HFF-Myc (cell line): ENCODE data around the gene KRTAP2-4.
"Not testable (repeated sequence)": the region's sequence is repeated elsewhere in the genome, so short reads cannot be mapped to it uniquely, and the experiment has no call there.

Source experiments
- DNase-seq: peaks from one replicate; pipeline ENCODE4 v3.0.0-alpha.2; 2011; ENCODE audit warnings: low read depth; ENCODE audit errors: extremely low read depth
- H3K4me3 ChIP-seq: replicated peaks from 2 replicates; pipeline ENCODE4 v1.5.1; 2011; ENCODE audit warnings: low read depth, mild to moderate bottlenecking, control low read depth, low read length
- CTCF ChIP-seq: IDR thresholded peaks from 2 replicates; pipeline ENCODE4 v1.5.1; 2012; ENCODE audit warnings: mild to moderate bottlenecking, low read depth, low read length, control low read depth; ENCODE audit errors: missing control alignments

Gene KRTAP2-4

GRCh38 chr17:41082626-41083025, 16.9 kb upstream of the KRTAP2-4 start:
- H3K4me3 ChIP-seq: no peak overlapping the region
- DNase-seq: no peak
- TF ChIP-seq CTCF: no peak

- DNase-seq: no peak
- TF ChIP-seq CTCF: no peak
Observed at GRCh38 chr17:41076788-41077187, 11.1 kb upstream of the KRTAP2-4 start.

GRCh38 chr17:41073676-41074075, 8.0 kb upstream of the KRTAP2-4 start:
- DNase-seq: no peak
- TF ChIP-seq CTCF: no peak
- H3K4me3 ChIP-seq: no peak overlapping the region

More at GRCh38 chr17:41076788-41077187, 11.1 kb upstream of the KRTAP2-4 start:
- H3K4me3 ChIP-seq: no peak overlapping the region

- no peak overlapping the region for H3K4me3 ChIP-seq
- TF ChIP-seq CTCF: no peak
- DNase-seq: no peak
Observed at GRCh38 chr17:41071606-41072360, 6.1 kb upstream of the KRTAP2-4 start.

DNA sequence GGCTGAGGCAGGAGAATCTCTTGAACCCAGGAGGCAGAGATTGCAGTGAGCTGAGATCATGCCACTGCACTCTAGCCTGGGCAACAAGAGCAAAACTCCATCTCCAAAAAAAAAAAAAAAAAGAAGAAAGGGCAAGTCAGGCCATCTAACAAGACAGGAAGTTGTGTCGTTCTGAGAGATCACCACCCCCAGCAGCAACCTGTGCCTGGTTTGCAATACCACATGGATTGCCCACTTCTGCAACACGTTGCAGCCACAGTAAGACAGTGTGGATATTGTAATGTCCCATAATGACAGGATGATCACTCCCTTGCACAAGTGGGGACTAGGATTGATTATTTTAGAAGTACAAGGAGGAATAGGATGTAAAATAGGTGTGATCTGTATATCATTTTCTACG, 3.4 kb upstream of the KRTAP2-4 start:
- no peak for TF ChIP-seq CTCF
- H3K4me3 ChIP-seq: no peak overlapping the region
- DNase-seq: no peak

DNA sequence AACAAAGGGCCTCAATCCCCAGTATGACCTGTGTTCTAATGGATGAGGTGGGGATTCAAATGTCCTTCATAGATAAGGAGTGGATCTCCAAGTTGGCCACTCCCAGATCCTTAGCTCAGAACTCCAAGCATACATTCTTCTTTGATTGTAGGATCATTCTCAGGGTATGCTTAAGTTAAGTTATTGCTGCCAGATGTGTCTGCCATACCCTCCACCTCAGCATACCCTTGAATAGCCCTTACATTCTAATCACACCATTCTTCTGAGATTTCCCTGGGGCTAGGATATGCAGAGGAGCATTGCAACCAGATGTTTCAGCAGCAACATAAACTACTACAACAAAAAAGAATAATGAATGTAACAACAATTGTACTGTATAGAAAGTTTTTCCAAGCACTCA, 1.6 kb upstream of the KRTAP2-4 start:
- no peak for TF ChIP-seq CTCF
- DNase-seq: peak; percentile 97
- no peak overlapping the region for H3K4me3 ChIP-seq

DNA sequence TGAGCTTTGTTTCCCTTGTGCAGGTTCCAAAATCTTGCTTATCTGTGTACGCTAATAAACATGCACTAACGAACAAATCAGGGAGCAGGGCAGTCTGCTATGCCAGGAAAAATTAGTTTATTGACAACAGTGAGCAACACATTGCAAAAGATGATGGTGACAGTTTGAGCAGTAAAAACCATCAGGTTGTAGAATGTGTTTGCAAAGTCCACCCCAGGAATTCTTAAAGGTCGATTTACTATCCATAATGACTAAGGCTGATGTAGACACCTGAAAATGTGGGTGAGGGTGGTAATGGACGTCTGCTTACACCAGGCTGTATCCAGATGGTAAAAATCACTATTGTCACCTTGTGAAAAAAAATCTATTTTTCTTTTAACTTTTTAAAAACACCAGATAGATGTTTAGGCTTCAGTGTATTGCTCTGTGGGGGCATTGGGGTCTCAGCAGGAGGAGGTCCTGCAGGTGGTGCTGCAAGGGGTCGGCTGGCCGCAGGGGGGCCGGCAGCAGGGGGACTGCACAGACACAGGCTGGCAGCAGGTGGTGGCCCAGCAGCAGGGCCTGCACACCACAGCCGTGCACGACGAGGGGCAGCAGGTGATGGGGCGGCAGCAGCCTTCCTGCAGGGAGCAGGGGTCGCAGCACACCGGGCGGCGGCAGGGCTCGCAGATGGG, 526 bp downstream of the KRTAP2-4 start:
- not testable (repeated sequence) for H3K4me3 ChIP-seq, DNase-seq
